ENCODE data around the gene RPN1.
A peak's percentile ranks its signal among the peaks of the same experiment; 100 is the strongest.

RPN1 gene

DNA sequence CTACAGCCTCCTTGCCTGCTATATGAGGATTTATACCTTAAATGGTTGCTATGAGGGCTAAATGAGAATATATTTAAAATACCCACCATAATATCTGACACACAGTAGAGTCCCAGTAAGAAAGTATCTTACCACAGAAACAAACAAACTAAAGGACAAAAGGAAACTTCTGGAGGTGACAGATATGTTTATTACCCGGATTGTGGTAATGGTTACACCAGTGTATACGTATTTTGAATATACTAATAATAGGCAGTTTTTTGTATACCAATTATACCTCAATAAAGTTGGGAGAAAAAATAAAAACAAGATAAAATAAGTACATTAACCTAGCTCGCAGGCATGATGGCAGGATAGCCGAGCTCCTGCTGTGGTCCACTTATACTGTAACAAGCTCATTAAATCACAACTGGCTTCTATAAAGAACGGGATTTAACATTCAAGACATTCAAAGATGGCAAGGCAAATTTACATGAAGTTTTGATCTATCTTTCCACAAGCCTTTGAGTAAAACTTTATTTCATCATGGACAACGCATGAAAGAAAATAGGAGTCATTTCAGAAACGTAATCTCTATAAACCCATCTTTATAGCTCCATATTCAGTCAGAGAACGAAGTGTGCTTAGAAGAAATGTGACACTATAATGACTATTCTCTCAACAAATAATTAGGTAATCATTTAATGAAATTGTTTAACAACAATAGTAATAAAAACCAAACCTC is 1.5 kb downstream of the RPN1 start:
- no peak for DNase-seq (ENCODE audit: low read depth in 2 of 2)

DNA sequence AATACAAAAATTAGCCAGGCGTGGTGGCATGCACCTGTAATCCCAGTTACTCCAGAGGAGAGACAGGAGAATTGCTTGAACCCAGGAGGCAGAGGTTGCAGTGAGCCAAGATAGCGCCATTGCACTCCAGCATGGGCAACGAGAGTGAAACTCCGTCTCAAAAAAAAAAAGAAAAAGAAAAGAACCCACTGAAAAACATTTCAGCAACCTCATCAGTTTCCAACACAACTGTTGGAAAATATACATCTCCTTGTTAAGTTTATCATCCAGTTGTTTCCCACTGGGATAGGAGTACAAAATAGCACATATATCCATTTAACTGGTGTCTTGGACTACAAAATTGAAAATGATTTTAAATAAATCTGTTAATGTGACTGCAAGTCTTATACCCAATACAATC is 2.2 kb downstream of the RPN1 start:
- DNase-seq (ENCODE audit: low read depth in 2 of 2): no peak

DNA sequence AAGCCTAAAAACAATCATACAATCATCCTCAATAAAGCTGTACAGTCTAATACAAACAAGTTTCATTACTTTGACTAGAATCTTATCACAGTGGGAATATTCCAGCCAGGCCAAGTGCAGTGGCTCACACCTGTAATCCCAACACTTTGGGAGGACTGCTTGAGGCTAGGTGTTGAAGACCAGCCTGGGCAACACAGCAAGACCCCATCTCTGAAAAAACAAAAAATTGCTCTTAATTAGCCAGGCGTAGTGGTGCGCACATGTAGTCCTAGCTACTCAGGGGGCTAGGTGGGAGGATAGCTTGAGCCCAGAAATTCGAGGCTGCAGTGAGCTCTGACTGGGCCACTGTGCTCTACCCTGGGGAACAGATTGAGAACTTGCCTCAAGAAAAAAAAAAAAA is 3.3 kb downstream of the RPN1 start:
- no peak for DNase-seq (ENCODE audit: low read depth in 2 of 2)

DNA sequence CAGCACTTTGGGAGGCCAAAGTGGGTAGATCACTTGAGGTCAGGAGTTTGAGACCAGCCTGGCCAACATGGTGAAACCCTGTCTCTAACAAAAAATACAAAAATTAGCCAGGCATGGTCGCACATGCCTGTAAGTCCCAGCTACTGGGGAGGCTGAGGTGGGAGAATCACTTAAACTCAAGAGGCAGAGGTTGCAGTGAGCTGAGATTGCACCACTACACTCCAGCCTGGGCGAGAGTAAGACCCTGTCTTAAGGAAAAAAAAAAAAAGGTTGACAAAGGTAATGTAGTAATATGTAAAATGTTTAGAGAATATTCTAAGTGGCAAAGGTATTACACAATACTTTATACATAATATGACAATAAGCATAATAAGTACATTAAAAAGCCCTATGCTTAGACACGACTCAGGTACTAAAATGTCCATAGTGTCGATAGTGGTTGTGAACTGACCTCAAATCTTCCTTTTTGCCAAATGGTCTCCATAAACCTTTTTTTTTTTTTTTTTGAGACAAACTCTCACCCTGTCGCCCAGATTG is 16.5 kb downstream of the RPN1 start:
- DNase-seq (ENCODE audit: low read depth in 2 of 2): no peak

DNA sequence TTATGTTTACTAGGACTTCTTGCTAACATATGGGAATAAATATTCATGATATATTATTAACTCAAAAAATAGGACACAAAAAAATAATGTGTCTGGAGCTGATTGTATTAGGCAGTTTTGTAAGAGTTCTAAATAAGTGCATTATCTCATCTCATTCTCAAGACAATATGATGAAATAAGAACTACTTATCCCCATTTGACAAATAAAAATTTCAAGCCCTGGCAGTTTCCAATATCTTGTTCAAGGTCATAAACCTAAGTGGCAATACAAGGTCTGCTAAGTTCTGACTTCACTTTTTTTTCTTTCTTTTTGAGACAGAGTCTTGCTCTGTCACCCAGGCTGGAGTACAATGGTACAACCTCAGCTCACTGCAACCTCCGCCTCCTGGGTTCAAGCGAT is 18.3 kb downstream of the RPN1 start:
- no peak for DNase-seq (ENCODE audit: low read depth in 2 of 2)

DNA sequence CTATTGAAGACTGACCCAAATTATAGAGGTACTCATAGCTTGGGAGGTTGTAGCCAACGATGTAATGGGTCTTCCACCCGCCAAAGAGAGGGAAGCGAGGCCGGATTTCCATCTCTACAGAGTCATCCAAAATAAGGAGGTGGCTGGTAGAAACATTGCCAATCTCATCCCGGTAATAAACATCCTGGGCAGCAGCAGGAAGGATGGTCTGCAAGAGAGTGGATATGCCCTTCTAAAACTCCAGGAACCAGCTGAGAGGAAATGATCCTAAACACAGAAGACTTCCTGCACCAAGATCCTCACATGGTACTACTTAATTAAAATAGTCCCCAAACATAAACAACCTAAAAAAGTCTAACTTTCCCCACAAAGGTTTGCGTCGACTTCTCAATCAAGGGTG is 20.7 kb downstream of the RPN1 start:
- DNase-seq (ENCODE audit: low read depth in 2 of 2): no peak

DNA sequence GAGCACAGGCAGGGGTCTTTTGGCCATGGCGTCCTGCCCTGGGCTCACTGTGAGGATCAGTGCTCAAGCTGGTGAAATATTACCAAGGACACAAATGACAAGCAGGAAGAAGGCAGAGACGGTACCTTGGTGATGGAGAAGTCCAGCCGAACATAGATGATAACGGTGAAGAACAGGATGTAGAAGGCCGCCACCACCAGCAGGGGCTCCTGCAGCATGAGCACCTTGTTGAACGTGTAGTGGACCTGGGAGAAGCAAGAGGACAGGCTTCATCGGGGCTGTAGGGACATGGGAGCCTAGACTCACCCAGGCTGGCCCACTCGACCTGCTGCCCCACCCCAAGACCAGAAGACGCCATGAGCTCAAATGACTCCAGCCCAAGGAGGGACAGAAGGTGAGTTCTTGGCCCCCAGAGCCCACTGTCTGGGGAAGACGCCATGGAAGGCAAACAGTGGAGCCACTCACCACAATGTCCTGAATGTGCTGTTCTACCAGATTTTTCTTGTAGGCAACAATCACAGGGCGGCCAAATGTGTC is 25.1 kb downstream of the RPN1 start:
- DNase-seq (ENCODE audit: low read depth in 2 of 2): no peak

DNA sequence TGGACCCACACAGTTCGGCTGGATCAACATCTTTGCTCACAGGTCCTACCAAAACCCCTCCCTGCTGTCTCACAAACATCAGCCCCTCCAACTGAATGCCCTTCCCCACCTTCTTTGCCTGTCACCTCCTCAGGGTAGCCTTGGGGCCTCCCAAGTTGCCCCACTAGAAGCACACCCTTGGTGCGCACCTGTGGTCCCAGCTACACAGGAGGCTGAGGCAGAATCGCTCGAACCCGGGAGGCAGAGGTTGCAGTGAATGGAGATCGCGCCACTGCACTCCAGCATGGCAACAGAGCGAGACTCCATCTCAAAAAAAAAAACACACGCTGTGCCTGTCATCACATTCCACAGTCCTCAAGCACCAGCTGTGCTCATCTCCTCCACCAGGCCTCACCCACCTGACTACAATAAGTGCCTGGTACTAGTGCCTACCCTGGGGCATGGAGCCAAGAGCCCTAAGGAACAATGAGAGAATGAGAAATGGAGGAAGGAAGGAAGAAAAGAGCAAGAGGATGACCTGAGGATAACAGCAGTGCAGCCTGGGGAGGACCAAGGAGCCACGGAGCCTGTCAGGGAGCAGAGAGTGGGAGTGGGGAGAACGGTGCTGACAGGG is 26.0 kb downstream of the RPN1 start:
- DNase-seq (ENCODE audit: low read depth in 2 of 2): no peak

DNA sequence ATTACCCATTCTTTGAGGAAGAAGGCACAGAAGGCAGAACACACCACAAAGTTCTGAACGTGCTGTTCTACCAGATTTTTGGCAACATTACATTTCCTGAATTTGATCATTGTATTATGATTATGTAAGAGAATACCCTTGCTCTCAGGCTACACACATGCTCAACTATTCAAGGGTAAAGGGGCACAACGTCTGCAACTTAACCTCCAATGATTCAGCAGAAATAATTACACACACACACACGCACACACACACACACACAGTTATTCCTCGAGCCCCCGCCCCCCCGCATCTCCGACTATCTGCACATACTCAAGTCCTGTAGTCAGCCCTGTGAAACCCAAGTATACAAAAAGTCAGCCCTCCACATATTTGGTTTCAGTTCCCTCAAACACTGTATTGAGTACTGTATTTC is 26.8 kb downstream of the RPN1 start:
- no peak for DNase-seq (ENCODE audit: low read depth in 2 of 2)

DNA sequence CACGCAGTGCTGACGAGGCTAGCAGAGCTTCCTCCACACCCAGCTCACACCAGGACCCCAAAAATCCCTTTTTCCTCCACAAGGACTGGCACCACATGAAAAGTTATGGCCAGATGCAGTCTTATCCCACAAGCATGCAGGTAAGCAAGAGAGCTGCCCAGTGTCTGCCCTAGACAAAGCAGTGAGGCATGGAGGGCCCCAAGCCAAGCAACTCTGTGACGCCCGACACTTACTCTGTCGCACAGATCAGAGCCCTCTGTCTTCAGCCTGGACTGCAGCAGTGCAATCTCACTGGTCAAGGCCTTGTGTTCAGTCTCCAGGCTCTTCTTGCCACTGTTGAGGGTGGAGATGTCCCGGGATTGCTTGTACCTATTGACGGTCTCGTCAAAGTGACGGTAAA is 28.7 kb downstream of the RPN1 start:
- DNase-seq (ENCODE audit: low read depth in 2 of 2): no peak

DNA sequence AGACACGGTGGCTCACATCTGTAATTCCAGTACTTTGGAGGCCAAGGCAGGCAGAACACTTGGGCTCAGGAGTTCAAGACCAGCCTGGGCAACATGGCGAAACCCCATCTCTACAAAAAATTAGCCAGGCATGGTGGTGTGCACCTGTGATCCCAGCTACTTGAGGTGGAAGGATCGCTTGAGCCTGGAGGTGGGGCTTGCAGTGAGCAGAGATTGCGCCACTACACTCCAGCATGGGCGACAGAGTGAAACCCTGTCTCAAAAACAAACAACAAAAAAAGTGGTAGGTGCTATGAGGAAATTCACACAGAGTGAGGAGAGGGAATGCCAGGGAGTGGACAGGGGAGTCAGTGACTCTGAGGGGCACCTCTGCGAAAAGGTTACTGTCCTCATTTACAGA is 29.4 kb downstream of the RPN1 start:
- DNase-seq (ENCODE audit: low read depth in 2 of 2): no peak

DNA sequence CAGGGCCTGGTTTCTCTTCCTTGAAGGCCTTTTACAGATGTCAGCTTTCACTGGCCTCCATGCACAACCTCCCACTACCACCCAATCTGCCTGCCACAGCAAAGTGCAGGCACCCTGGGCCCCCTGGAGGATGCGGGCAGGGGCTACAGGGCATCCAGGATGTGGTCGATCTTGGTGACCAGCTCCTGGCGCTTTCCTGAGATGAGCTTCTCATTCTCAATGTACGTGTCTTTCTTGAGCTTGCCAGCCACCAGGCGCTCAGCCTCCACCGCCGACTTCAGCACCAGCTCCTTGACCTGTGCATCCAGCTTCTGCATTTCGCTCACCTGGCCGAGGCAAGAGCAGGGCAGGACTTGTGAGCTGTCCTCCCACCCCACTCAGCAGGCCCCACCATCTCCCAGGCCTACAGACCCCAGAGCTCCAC is 30.3 kb downstream of the RPN1 start:
- no peak for DNase-seq (ENCODE audit: low read depth in 2 of 2)

DNA sequence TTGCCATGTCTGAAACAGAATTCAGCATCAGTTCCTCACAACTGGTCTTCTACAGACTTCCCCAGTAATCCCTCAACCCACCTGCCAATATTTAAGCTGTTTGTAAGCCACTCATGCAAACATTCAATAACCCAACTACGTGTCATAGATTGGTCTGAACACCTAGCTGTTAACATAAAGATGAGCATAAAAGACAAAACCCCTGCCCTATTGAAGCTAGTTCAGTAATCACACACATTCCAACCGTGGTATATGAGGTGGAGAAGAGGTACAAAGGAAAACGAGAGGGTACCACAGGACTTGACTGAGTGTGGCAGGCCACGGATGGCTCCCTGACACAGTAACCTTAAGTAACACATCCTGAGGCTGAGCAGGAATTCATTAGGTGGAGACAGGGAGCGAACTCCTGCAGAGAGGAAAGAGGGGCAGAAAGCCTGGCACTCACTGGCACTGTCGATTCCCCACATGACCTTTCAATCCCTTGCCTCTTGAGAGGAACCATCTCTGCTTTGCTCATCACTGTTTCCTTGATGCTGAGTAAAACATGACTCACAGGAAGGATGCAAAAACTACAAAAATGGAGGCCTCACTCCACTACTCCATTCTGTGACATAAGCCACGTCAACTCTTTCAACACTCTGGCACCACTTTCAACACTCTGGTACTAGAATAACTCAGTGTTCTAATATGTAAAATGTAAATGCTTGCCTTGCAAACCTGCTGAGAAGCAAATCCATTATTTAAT is 31.3 kb downstream of the RPN1 start:
- no peak for DNase-seq (ENCODE audit: low read depth in 2 of 2)

DNA sequence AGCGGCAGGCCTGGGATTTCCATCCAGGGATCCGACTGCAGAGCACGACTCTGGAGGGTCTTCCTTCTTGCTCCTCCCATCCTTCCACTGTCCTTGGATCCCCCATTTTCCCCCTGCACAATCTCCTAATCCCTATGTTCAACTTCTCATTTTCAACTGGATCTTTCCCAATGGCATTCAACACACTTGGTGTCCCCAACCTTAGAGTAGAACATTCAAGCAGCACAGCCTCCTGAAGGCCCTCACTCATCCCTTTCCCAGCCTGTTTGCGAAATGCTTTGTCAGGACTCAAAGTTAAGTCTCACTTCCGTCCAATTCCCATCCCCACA is 32.3 kb downstream of the RPN1 start:
- DNase-seq (ENCODE audit: low read depth in 2 of 2): no peak

DNA sequence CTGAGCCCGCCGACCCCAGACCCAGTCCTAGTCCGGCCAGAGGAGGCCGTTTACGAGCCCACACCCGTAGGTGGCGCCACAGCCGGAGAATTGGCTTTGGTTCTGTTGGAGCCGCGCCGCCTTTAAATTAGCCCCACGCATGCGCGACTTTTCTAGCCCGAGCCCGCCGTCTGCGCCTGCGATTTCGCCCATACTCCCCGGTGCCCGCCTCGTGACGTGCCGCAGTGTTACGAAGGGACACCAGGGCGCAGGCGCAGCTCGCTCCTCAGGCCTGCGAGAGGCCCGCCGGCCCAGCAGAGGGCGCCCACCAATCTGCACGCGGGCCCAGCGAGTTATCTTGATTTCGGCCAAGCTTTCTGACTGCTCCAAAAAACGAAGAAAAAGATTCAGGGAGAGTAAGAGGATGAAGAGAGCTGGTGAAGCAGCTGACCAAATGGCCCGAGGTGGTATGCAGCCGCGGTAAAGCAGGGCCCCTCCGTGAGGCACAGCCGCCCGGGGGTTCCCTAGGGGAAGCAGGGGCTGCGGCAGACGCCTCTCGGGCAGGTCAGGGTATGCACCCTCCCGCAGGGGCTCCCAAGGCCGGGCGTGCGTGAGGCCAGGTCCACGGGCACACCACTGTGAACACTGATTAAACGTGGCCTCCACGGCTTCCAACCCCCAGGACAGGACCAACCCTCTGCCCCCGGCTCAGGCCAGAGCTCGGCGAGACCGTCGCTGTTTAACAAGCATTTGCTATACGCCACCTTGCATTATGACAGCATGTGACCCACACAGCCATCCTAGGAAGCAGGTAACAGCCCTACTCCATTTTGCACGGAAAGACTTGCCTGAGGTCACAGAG is 32.8 kb downstream of the RPN1 start:
- peak; percentile 91 to 98 for DNase-seq (ENCODE audit: low read depth in 2 of 2)

DNA sequence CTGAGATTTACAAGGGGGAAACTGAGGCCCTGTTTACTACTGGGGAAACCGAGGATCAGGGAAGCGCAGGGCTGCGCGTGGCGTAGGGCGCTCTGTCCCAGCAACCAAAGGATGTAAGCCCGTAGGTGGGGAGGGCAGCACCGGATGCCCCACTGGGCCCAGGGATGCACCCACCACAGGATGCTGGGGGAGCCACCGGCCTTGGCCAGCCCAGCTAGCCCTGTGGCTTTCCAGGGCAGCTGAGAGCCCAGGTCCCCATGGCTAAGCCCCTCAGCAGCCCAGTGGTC is 33.4 kb downstream of the RPN1 start:
- DNase-seq (ENCODE audit: low read depth in 2 of 2): no peak

DNA sequence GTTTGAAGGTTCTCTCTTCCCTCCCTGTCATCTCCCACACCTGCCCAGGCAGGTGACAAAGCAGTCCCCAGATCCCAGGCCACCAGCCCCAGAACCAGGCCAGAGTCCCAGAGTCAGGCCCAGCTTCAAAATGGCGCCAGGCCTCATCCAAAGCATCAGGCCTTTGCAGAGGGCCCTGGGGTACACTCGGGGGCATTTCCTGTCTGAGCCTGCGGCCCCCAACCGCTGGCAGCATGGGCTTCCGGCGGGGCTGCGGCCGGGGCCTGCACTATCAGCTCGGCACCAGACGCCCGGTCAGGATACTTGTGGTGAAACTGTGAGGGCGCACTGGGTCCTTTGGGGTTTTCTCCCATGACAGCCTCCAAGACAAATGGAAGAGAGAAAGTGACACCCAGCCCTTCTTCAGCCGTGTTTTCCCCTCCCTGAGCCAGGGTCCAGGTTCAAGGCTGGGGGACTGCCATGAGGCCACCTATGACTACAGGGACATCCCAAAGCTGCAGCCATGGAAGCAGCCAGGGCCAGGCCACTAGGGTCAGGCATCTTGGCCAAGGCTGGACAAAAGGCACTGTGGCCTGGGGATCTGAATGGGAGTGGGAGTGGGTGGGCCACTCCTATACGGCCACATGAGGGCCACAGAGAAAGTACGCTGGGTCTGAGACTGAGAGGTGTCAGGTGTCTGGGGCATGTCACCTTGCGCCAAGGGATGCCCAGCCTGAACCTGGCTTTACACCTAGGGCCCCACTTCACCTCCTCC is 33.9 kb downstream of the RPN1 start:
- no peak for DNase-seq (ENCODE audit: low read depth in 2 of 2)

DNA sequence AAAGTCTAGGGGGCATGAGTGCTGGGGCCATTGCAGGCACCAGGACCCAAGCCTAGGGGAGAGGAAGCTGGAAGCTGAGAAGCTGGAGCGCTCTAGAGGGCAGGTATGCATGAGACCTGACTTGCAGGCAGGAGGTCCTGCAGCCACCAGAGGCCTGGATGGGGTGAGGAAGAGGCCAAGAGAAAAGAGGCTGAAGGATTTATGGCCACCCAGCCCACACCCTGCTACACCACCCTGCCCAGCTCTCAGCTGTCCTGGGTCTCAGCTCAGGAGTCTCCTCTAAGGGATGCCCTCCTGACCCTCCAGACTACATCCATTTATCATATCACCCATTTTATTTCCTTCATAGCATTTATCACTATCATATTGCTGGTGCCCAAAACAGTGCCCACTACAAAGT is 36.5 kb downstream of the RPN1 start:
- no peak for DNase-seq (ENCODE audit: low read depth in 2 of 2)

DNA sequence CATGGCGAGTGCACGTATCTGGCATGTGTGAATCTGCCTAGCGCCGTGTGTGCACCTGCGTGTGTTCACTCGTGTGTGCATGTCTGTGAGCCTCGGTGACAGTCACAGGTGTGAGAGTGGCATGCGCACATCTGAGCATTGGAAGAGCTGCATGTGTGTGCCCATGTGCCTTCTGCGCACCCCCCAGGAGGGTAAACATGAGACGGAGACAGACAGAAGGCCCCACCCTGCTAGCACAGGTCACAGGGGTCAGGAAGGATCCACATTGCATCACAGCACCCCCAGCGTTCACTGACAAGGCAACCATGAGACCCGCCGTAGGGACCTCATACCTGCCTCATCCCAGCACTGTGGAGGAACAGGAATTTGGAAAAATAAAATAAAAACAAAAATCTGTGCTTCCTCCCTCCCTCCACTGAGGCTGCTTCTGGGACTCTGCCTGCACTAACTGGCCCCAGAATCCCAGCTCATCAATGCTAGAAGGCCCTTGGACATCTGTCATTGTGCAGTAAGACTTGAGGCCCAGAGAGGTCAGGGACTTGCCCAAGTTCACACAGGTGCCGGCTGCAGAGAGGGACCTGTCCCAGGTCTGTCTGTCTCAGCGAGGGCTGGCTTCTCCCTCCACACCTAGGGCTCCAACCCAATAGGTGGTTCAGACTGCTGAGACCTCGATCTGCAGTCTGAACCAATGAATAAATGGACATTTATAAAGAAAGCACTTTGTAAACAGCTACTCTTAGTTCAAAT is 37.4 kb downstream of the RPN1 start:
- DNase-seq (ENCODE audit: low read depth in 2 of 2): no peak

DNA sequence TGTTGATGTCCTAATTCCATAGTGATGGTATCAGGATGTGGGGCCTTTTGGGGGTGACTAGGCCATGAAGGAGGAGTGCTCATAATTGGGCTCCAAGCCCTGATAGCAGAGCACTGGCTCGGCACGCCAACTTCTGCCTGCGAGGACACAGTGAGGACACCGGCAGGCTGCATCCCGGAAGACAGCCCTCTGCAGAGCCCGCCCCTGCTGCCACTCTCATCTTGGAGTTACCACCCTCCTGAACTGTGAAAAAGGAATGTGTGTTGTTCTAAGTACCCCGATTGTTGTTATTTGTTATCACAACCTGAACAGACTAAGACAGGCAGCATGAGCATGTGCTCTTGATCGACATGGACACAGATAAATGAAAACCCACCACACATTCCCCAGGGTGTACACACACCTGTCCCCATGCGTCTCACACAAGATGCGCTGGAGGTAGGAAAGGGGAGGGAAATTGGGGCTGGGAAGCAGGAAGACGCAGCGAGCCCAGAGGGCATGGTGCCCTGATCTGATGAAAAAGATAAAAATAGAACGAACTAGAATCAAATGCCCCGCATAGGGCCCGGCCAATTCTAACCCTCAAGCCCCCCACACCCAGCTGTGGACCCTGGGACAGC is 40.1 kb downstream of the RPN1 start:
- DNase-seq (ENCODE audit: low read depth in 2 of 2): no peak

All from stimulated activated CD8-positive, alpha-beta memory T cell treated with anti-CD3 and anti-CD28 coated beads, Interleukin-7, amount 100 ng/mL, for 1 hour (primary cell).